ENCODE data around the gene USP12.

USP12 gene

GRCh38 chr13:27130979-27131623 lies 40.5 kb downstream of the USP12 start:
- 90% methylated on average over 2 of the region's 4 CpGs for WGBS (ENCODE audit: insufficient coverage)
- no peaks in the 10 kb centered on the region for H3K27me3 ChIP-seq (replicated peaks in 2 of 5; ENCODE audit: control insufficient read depth in 4 of 5, insufficient read depth in 5 of 5, low read length in 4 of 5)
- H3K4me3 ChIP-seq (ENCODE audit: control insufficient read depth in 1 of 7, extremely low read depth in 1 of 7, insufficient read depth in 4 of 7, low read depth in 2 of 7, low read length in 6 of 7), result no peak overlapping the region
- ChIA-PET CTCF (interaction anchor here (0.9 to 1.1 kb wide), 2 partner anchors 36 to 38 kb away, joined by 3 read pairs; no protein-coding TSS in a partner anchor), POLR2A (interaction anchor here (0.7 kb wide), 1 partner anchor 11 kb away, joined by 4 read pairs; no protein-coding TSS in a partner anchor)
- H3K4me1 ChIP-seq (ENCODE audit: control extremely low read depth in 1 of 4, control insufficient read depth in 4 of 4, insufficient read depth in 4 of 4, low read length in 3 of 4), result peaks cover 0 to 2% (median 0%) of the 10 kb centered on the region in 4 experiments
- peak in 2 of 3 donors; percentile 10 to 24 for DNase-seq
- no peak overlapping the region for H3K27ac ChIP-seq (ENCODE audit: insufficient read depth in 1 of 2, low read depth in 1 of 2, low read length in 2 of 2, poor library complexity in 1 of 2, severe bottlenecking in 2 of 2)
- H3K36me3 ChIP-seq (ENCODE audit: control insufficient read depth in 4 of 4, insufficient read depth in 4 of 4, low read length in 3 of 4), result peaks cover 3 to 15% (median 10%) of the 10 kb centered on the region in 4 experiments
- H3K9me3 ChIP-seq (ENCODE audit: control extremely low read depth in 1 of 5, control insufficient read depth in 4 of 5, insufficient read depth in 2 of 5, low read depth in 1 of 5, low read length in 4 of 5), result peaks cover 1 to 17% (median 8%) of the 10 kb centered on the region in 5 experiments

DNA sequence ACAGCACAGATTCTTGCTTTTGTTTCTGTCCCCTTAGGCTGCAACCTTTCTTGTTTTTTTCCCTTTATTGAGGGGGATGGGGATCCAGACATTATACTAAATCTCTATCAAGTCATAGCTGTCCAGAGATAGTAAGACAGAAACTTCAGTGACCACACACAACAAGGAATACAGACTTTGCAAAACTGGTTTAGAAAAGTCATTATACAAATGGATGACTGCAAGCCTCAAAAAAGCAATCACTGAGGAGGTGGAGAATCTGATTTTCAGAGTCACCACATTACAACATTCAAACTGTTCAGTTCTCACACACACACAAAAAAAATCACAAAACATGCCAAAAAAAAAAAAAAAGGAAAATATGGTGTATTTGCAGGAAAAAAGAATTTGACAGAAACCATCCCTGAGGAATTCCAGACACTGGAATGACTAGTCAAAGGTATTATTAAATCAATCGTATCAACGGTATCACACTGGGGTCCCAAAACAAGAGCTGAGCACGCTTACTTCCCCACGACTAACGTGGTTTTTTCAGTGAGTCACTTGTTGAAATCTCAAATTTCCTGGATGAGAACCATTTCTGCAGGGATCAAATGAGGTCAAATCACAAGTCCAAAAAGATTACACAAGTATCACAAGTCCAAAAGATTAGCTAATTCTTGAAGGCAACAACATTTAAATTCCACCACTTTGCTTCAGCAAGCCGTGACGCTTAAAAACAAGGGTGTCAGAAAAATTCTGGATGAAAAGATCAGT lies 41.2 kb downstream of the USP12 start:
- peak in 2 of 3 donors; percentile 37 to 61 for DNase-seq
- peaks cover 0 to 2% (median 0%) of the 10 kb centered on the region in 4 experiments for H3K4me1 ChIP-seq (ENCODE audit: control extremely low read depth in 1 of 4, control insufficient read depth in 4 of 4, insufficient read depth in 4 of 4, low read length in 3 of 4)
- peaks cover 3 to 22% (median 10%) of the 10 kb centered on the region in 4 experiments for H3K36me3 ChIP-seq (ENCODE audit: control insufficient read depth in 4 of 4, insufficient read depth in 4 of 4, low read length in 3 of 4)
- WGBS (ENCODE audit: insufficient coverage), result 100% methylated on average over 7 of the region's 7 CpGs
- H3K9me3 ChIP-seq (ENCODE audit: control extremely low read depth in 1 of 5, control insufficient read depth in 4 of 5, insufficient read depth in 2 of 5, low read depth in 1 of 5, low read length in 4 of 5), result peaks cover 1 to 23% (median 14%) of the 10 kb centered on the region in 5 experiments
- H3K4me3 ChIP-seq (ENCODE audit: control insufficient read depth in 1 of 7, extremely low read depth in 1 of 7, insufficient read depth in 4 of 7, low read depth in 2 of 7, low read length in 6 of 7), result no peak overlapping the region
- no peak overlapping the region for H3K27ac ChIP-seq (ENCODE audit: insufficient read depth in 1 of 2, low read depth in 1 of 2, low read length in 2 of 2, poor library complexity in 1 of 2, severe bottlenecking in 2 of 2)
- no peaks in the 10 kb centered on the region for H3K27me3 ChIP-seq (replicated peaks in 2 of 5; ENCODE audit: control insufficient read depth in 4 of 5, insufficient read depth in 5 of 5, low read length in 4 of 5)
- CTCF ChIA-PET, result interaction anchor here (0.9 to 1.1 kb wide), 3 partner anchors 14 to 39 kb away, joined by 3 read pairs; no protein-coding TSS in a partner anchor
- POLR2A ChIA-PET, result interaction anchor here (0.7 kb wide), 1 partner anchor 12 kb away, joined by 4 read pairs; no protein-coding TSS in a partner anchor

DNA sequence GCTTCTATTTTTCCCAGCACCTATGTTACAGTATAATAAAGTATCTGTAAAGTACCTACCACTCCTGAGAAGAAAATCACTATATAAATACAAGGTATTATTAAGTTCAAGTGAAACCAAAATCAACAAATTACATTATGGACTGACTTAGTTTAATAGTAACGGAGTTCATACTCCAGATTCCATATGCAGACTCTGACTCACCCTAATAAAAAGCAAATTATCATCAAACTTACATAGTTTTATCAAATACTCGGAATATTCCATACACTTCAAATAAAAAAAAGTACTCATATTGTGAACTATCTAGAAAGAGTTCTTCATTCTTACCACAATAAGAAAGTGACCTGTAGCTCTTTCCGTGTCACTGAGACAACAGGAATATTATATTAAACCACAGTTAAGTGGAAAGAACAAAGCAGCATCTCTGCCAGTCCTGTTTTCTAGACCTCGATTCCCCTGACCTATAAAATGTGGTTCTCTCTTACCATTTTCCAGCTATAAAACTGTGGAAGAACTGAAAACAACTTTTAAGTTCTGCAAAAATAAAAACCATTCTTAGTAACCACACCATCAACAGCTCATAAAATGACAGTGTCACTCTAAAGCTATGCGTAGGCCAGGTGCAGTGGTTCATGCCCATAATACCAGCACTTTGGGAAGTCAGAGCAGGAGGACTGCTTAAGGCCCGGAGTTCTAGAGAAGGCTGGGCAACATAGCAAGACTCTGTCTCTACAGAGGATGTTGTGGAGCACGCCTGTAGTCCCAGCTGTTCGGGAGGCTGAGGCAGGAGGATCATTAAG lies 42.6 kb downstream of the USP12 start:
- Histone ChIP-seq H3K9me3 (ENCODE audit: control extremely low read depth in 1 of 5, control insufficient read depth in 4 of 5, insufficient read depth in 2 of 5, low read depth in 1 of 5, low read length in 4 of 5) (peaks cover 4 to 35% (median 17%) of the 10 kb centered on the region in 5 experiments), H3K4me3 (ENCODE audit: control insufficient read depth in 1 of 7, extremely low read depth in 1 of 7, insufficient read depth in 4 of 7, low read depth in 2 of 7, low read length in 6 of 7) (no peak overlapping the region), H3K4me1 (ENCODE audit: control extremely low read depth in 1 of 4, control insufficient read depth in 4 of 4, insufficient read depth in 4 of 4, low read length in 3 of 4) (no peaks in the 10 kb centered on the region), H3K27me3 (replicated peaks in 2 of 5; ENCODE audit: control insufficient read depth in 4 of 5, insufficient read depth in 5 of 5, low read length in 4 of 5) (no peaks in the 10 kb centered on the region), H3K36me3 (ENCODE audit: control insufficient read depth in 4 of 4, insufficient read depth in 4 of 4, low read length in 3 of 4) (peaks cover 3 to 31% (median 12%) of the 10 kb centered on the region in 4 experiments), H3K27ac (ENCODE audit: insufficient read depth in 1 of 2, low read depth in 1 of 2, low read length in 2 of 2, poor library complexity in 1 of 2, severe bottlenecking in 2 of 2) (no peak overlapping the region)
- ChIA-PET CTCF (interaction anchor here (0.9 kb wide), 1 partner anchor 43 kb away, joined by 3 read pairs; no protein-coding TSS in a partner anchor), POLR2A (no interaction called here)
- no peak for DNase-seq
- 96% methylated on average over 7 of the region's 8 CpGs for WGBS (ENCODE audit: insufficient coverage)

- Histone ChIP-seq H3K36me3 (ENCODE audit: control insufficient read depth in 4 of 4, insufficient read depth in 4 of 4, low read length in 3 of 4) (peaks cover 6 to 35% (median 14%) of the 10 kb centered on the region in 4 experiments), H3K9me3 (ENCODE audit: control extremely low read depth in 1 of 5, control insufficient read depth in 4 of 5, insufficient read depth in 2 of 5, low read depth in 1 of 5, low read length in 4 of 5) (peaks cover 4 to 48% (median 19%) of the 10 kb centered on the region in 5 experiments), H3K4me3 (ENCODE audit: control insufficient read depth in 1 of 7, extremely low read depth in 1 of 7, insufficient read depth in 4 of 7, low read depth in 2 of 7, low read length in 6 of 7) (no peak overlapping the region), H3K27me3 (replicated peaks in 2 of 5; ENCODE audit: control insufficient read depth in 4 of 5, insufficient read depth in 5 of 5, low read length in 4 of 5) (no peaks in the 10 kb centered on the region), H3K27ac (ENCODE audit: insufficient read depth in 1 of 2, low read depth in 1 of 2, low read length in 2 of 2, poor library complexity in 1 of 2, severe bottlenecking in 2 of 2) (no peak overlapping the region), H3K4me1 (ENCODE audit: control extremely low read depth in 1 of 4, control insufficient read depth in 4 of 4, insufficient read depth in 4 of 4, low read length in 3 of 4) (no peaks in the 10 kb centered on the region)
- ChIA-PET POLR2A (no interaction called here), CTCF (interaction anchor here (1.2 to 3.1 kb wide), 4 partner anchors 8 to 31 kb away, joined by 3 to 8 read pairs (median 4); no protein-coding TSS in a partner anchor)
- no peak for DNase-seq
Measured at GRCh38 chr13:27126859-27127258, 44.8 kb downstream of the USP12 start.

DNA sequence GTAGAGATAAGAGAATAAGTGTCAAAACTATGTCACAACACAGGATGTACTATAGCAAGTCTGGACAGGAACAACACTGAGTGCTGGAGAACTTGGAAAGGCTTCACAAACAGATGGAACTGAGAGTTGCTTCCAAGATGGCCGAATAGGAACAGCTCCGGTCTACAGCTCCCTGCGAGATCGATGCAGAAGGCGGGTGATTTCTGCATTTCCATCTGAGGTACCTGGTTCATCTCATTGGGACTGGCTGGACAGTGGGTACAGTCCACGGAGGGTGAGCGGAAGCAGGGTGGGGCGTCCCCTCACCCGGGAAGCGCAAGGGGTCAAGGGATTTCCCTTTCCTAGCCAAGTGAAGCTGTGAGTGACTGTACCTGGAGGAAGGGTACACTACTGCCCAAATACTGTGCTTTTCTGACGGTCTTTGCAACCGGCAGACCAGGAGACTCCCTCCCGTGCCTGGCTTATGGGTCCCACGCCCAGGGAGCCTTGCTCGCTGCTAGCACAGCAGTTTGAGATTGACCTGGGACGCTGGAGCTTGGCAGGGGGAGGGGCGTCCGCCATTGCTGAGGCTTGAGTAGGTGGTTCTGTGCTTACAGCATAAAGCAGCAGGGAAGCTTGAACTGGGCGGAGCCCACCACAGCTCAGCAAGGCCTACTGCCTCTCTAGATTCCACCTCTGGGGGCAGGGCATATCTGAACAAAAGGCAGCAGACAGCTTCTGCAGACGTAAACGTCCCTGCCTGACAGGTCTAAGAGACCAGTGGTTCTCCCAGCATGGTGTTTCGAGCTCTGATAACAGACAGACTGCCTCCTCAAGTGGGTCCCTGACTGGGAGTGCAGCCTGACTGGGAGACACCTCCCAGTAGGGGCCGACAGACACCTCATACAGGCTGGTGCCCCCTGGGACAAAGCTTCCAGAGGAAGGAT lies 46.0 kb downstream of the USP12 start:
- Histone ChIP-seq H3K36me3 (ENCODE audit: control insufficient read depth in 4 of 4, insufficient read depth in 4 of 4, low read length in 3 of 4) (peaks cover 8 to 31% (median 13%) of the 10 kb centered on the region in 4 experiments), H3K4me1 (ENCODE audit: control extremely low read depth in 1 of 4, control insufficient read depth in 4 of 4, insufficient read depth in 4 of 4, low read length in 3 of 4) (peaks cover 0 to 3% (median 0%) of the 10 kb centered on the region in 4 experiments), H3K4me3 (ENCODE audit: control insufficient read depth in 1 of 7, extremely low read depth in 1 of 7, insufficient read depth in 4 of 7, low read depth in 2 of 7, low read length in 6 of 7) (no peak overlapping the region), H3K27ac (ENCODE audit: insufficient read depth in 1 of 2, low read depth in 1 of 2, low read length in 2 of 2, poor library complexity in 1 of 2, severe bottlenecking in 2 of 2) (peak overlapping the region in 1 of 2 experiments; percentile 31), H3K9me3 (ENCODE audit: control extremely low read depth in 1 of 5, control insufficient read depth in 4 of 5, insufficient read depth in 2 of 5, low read depth in 1 of 5, low read length in 4 of 5) (peaks cover 4 to 42% (median 19%) of the 10 kb centered on the region in 5 experiments), H3K27me3 (replicated peaks in 2 of 5; ENCODE audit: control insufficient read depth in 4 of 5, insufficient read depth in 5 of 5, low read length in 4 of 5) (no peaks in the 10 kb centered on the region)
- DNase-seq, result no peak
- ChIA-PET CTCF (interaction anchor here (1.0 to 3.1 kb wide), 3 partner anchors 9 to 31 kb away, joined by 3 to 8 read pairs (median 5); no protein-coding TSS in a partner anchor), POLR2A (no interaction called here)
- 99% methylated on average over 20 of the region's 23 CpGs for WGBS (ENCODE audit: insufficient coverage)

DNA sequence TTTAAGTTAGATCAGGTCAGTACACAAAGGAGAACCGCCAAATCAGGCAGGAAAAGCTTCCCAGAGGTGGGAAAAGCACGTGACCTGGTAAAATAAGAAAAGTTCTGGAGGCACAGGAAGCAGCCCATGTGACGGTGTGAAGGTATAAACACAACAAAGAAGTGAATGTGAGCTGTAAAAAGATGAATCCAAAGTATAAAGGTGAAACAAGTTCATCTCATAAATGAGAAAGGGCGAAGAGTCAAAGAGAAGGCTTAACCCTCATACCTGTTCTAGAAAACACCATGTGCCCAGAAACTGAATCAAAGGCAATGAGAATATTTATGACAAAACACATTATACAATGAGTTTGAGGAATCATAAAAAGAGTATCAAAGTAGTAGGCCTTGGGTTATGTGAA lies 47.0 kb downstream of the USP12 start:
- no peak for DNase-seq
- H3K36me3 ChIP-seq (ENCODE audit: control insufficient read depth in 4 of 4, insufficient read depth in 4 of 4, low read length in 3 of 4), result peaks cover 9 to 29% (median 12%) of the 10 kb centered on the region in 4 experiments
- POLR2A ChIA-PET, result no interaction called here
- peaks cover 0 to 3% (median 0%) of the 10 kb centered on the region in 4 experiments for H3K4me1 ChIP-seq (ENCODE audit: control extremely low read depth in 1 of 4, control insufficient read depth in 4 of 4, insufficient read depth in 4 of 4, low read length in 3 of 4)
- CTCF ChIA-PET, result interaction anchor here (3.1 kb wide), 1 partner anchor 10 kb away, joined by 8 read pairs; no protein-coding TSS in a partner anchor
- peaks cover 6 to 34% (median 17%) of the 10 kb centered on the region in 5 experiments for H3K9me3 ChIP-seq (ENCODE audit: control extremely low read depth in 1 of 5, control insufficient read depth in 4 of 5, insufficient read depth in 2 of 5, low read depth in 1 of 5, low read length in 4 of 5)
- no peak overlapping the region for H3K27ac ChIP-seq (ENCODE audit: insufficient read depth in 1 of 2, low read depth in 1 of 2, low read length in 2 of 2, poor library complexity in 1 of 2, severe bottlenecking in 2 of 2)
- no peak overlapping the region for H3K4me3 ChIP-seq (ENCODE audit: control insufficient read depth in 1 of 7, extremely low read depth in 1 of 7, insufficient read depth in 4 of 7, low read depth in 2 of 7, low read length in 6 of 7)
- H3K27me3 ChIP-seq (replicated peaks in 2 of 5; ENCODE audit: control insufficient read depth in 4 of 5, insufficient read depth in 5 of 5, low read length in 4 of 5), result no peaks in the 10 kb centered on the region
- 90% methylated on average over 3 of the region's 4 CpGs for WGBS (ENCODE audit: insufficient coverage)

Measured in common myeloid progenitor, CD34-positive (primary cell).